Neural progenitor cell (in vitro differentiated cells): ENCODE measurements around the gene NR2C2AP.

Source experiments
- CTCF ChIP-seq: fragments of 200-600 bp; sonication (generic); IDR thresholded peaks from 2 replicates; pipeline ENCODE4 v1.5.1; 2017; ENCODE audit warnings: antibody characterized with exemption, mild to moderate bottlenecking
- EZH2 ChIP-seq: fragments of 200-600 bp; sonication (generic); IDR thresholded peaks from 2 replicates; pipeline ENCODE4 v1.6.1; 2017; ENCODE audit warnings: antibody characterized with exemption, mild to moderate bottlenecking, moderate library complexity
- EZH2phosphoT487 ChIP-seq: fragments of 200-600 bp; sonication (generic); IDR thresholded peaks from 2 replicates; pipeline ENCODE4 v1.6.1; 2017; ENCODE audit warnings: antibody characterized with exemption

- no peak for TF ChIP-seq CTCF
- no peak for TF ChIP-seq EZH2
- no peak for TF ChIP-seq EZH2phosphoT487
These were observed 12.6 kb upstream of the NR2C2AP start for GRCh38 chr19:19215792-19216191.
